ENCODE results near the gene ARPC5.

ARPC5 gene

DNA sequence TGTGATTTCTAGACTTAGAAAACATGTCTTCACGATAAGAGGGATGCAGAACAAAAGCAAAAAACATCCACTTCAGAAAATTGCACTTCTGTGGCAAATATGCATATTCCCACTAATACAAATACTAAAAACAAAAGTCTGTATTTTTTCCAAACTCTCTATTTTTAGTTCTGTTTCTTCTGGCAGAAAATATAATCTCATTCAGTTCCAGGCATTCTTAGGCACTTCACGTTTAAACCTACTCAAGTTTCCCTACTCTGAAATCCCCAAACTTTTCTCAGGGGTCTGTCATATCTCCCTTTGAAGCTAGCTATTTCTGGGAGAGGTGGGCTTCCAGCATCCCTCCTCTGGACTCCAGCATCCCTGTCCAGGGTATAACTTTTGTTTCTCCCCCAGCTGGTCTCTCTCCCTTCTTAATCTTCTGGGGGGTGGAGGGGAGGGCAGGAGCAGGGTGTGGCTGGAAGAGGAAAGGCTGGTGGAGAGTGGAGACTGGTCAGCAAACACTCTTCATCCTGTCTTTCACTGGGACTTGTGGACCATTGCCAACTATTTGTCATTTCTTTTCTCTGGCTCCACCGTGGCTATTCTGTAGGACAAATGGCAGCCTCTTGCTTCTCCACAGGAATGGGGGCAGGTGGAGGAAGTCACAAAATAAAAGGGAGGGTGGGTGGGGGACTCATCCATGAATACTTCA is 25.7 kb downstream of the ARPC5 start:
- DNase-seq (ENCODE audit: low spot score), result no peak

DNA sequence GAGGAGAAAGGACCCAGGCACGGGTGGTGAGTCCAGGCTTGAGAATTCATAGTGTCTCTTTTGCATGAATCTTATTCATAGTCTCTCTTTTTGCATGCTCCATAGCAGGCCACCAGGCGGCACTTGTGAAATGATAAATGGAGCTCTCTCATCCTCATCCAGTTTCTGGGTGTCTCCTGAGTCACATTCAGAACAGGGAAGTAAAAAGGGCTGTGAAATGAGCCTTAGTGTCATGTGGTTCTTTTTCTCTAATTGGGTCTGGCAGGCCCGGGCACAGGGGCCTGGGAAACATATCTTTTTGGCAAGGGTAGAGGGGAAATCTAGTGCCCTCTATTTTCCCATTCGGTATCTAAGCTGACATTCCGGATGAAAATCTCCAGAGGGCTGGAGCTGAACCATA is 26.3 kb downstream of the ARPC5 start:
- DNase-seq (ENCODE audit: low spot score), result peak; percentile 81

DNA sequence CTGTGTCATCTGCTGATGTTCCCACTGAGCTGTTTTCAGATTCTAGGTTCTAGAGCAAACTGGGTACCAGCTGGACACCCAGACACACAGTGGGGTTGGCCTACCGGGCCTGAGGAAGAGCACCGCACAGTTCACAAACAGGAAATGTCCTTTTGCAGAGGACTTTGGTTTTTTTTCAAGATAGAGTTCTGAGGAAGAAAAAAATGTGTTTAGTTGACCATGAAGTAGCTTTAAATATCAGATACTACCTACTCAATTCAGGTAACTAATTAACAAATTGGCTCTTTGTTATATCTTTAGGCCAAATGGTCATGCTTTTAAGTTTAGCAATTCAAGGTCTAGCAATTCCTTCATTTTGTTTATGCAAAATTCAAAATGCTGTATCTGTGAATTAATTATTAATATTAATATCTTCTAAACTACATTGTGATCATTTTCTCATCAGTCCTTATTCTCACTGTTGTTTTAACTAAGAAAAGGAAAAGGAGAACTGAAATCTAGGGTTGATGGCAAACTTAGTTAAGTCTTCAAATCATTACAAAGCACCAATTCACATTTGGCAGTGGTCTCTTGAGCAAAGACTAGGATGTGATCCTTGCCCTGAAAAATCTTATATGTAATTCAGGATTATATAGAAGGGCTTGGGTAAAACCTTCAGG is 28.1 kb downstream of the ARPC5 start:
- no peak for DNase-seq (ENCODE audit: low spot score)

DNA sequence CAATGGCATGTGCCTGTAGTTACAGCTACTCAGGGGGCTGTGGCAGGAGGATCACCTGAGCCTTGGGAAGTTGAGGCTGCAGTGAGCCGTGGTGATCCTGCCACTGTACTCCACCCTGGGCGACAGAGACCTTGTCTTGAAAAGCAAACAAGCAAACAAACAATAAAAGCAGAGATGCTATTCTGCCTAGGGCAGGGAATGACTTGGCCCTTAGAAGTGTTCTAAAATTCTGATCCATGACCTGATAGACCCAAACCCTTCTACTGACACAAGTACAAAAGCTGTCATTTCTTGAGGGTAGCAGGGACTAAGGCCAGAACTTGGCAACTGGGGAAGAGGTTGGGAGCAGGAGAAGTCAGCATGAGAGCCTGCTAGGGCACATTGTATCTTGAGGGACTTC is 29.7 kb downstream of the ARPC5 start:
- DNase-seq (ENCODE audit: low spot score), result no peak

DNA sequence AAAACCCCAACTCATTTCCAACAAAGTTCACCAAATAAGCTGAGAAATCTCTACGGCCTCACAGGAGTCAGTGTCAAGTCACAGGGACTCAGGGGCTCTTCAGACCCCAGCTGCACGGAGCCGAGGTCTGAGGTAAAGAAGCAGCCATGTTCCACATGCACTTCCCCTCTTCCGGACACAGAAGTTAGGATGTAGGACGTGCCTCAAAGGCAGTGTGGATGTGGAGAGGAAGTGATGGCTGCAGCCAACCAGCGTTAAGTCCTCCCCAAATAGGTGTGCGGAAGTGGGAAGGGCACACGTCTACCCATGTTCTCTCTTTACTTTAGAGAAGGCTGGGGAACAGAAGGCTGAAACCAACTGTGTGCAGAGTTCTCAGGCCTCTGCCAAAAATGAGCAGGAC is 30.8 kb downstream of the ARPC5 start:
- DNase-seq (ENCODE audit: low spot score), result no peak

DNA sequence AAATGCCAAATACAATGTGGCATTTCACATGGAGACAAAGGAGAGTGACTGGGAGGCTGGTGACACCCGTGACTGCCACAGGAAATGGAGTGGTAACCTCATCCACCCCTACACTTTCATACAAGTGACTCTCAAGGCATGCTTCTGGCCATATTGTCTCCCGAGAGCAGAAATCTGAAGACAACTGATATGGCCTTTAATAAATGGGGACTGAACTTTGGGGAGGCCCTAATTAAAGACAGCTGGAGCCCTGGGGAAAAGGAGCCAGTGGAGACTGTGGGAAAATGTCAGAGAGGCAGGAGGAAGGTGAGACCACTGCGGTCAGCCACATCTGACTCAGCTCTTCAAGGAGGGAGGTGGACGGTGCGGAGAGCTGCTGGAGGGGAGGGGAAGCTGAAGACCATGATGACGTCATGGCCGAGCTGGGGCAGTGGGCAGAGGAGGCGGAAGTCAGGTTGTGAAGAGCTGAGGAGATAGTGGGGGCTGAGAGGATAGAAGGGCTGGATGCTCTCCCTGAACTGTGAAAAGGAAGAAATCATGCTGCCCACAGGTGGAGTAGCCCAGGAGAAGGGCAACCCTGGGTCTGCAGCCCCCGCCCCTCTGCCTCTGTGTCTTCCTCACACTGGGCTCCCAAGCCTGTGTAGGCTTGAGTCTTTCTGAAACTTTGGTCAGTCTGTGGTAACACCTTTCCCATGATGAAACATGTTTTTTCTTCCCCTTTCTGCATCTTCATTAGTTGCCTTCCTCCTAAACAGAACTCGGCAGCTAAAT is 31.4 kb downstream of the ARPC5 start:
- no peak for DNase-seq (ENCODE audit: low spot score)

DNA sequence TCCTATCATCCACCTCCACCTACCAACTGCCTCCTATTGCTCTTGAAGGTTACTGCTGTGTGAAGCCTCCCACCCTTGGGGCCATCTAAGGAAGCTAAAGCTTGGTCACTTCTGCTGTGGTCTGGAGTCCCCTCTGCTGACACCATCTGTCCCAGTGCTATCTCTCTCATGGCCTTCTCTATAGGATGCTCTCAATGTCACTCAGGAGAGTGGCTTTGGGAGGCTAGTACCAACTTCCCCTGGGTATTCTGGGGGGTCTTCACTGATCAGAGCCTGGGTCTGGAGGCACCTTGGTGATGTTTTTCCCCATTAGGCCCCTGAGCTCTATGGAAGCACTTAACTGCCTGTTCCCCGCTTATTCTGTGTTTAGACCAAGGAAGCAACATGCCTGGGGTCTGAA is 33.1 kb downstream of the ARPC5 start:
- no peak for DNase-seq (ENCODE audit: low spot score)

DNA sequence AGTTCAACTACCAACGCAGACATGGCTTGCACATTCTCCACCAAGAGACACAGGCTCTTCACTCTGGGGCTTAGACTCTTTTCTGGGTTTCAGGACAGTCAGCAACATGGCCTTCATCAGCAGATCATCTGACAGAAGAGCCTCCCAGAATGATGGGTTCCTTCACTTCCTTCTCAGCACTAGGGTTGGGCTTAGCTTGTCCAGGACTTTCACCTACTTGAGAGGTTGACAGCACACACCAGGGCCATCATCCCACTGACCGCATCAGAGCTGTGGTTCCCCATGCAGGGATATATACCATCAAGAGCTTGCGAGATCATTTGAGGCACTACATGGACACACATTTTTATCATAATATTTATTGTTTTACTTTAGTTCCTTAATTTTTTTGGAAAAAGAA is 34.9 kb downstream of the ARPC5 start:
- DNase-seq (ENCODE audit: low spot score), result no peak

DNA sequence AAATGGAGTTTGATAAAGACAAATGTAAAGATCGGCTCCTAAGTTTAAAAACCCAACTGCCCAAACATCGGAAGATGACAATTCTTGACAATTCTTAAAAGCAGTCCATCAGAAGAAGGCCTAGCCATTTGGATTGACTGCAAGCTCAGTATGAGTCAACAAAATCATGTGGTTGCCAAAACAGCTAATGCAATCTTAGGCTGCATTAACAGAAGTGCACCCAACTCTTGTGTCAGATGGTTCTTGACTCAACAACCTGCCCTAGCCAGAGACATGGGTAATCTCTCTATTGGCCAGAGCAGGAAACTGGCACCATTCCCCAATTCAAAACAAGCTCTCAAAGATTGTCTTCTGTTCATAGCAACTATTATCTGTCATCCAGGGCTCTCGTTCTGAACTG is 35.4 kb downstream of the ARPC5 start:
- no peak for DNase-seq (ENCODE audit: low spot score)

DNA sequence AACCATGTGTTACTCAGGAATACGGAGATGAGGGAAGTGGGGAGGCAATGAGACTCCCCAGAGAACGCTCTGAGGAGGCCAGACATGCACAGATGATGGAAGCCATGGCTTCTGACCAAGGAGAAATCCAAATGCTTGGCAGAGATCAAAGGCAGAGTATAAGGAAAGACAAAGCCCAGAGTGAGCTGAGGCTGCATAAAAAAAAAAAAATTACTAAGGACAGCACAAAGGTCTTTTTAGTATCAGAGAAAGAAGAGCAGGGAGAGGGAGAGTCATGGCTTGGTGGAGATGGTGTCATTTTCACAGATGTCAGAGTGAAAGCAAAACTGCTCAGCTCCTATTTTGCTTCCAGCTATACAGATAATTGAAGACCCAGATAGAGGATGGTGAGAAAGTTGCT is 37.2 kb downstream of the ARPC5 start:
- DNase-seq (ENCODE audit: low spot score), result peak; percentile 60

DNA sequence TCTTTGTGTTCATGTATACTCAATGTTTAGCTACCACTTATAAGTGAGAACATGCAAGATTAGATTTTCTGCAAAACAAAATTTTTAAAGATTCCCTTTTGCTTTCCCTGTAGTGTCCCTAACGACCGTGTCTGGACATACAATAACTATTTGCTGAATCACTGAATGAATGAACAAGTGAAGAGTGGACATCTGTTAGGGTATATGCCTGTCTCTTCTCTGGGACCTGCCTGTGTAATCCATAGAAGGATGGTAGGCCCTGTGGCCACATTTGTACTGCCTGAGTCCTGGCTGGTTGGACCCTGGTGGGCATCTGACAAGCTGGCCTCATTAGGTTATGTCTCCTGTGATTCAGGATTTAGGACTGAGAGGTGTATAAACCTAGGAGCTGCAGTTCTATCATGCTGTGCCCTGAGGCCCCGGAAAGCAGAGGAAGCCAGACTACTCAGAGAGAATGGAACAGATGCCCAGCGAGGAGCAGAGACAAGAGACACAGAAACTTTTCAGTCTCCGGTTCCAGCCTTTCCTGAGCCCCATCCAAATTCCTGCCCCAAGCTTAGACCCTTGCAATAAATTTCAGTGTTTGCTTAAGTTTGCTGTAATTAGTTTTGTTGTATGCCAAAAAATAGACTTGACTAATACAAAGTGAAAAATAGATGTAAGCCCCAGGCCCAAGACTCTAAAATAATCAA is 37.8 kb downstream of the ARPC5 start:
- peak; percentile 52 for DNase-seq (ENCODE audit: low spot score)

DNA sequence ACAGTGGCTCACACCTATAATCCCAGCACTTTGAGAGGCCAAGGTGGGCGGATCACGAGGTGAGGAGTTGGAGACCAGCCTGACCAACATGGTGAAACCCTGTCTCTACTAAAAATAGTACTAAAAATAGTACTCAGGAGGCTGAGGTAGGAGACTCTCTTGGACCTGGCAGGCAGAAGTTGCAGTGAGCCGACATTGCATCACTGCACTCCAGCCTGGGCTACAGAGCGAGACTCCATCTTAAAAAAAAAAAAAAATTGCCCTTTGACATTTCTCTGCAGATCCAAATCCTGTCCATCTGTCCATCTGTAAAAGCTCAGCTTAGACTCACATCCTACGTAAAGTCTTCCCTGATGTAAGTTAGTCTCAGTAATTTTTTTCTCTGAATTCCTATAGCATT is 39.1 kb downstream of the ARPC5 start:
- no peak for DNase-seq (ENCODE audit: low spot score)

DNA sequence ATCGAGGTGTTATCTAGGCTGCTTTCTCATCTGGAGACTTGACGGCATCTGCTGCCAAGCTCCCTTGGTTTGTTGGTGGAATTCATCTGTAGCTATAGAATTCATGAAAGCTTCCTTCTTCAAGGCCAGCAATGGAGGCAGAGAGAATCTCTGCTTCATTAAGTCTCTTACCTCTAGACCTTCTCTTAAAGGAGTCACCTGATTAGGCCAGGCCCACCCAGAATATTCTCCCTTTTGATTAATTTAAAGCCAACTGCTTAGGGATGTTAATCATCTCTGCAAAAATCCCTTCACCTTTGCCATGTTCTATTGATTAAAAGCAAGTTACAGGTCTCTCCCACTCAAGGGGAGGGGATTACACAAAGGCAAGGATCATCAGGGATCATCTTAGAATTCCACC is 40.0 kb downstream of the ARPC5 start:
- DNase-seq (ENCODE audit: low spot score), result no peak

DNA sequence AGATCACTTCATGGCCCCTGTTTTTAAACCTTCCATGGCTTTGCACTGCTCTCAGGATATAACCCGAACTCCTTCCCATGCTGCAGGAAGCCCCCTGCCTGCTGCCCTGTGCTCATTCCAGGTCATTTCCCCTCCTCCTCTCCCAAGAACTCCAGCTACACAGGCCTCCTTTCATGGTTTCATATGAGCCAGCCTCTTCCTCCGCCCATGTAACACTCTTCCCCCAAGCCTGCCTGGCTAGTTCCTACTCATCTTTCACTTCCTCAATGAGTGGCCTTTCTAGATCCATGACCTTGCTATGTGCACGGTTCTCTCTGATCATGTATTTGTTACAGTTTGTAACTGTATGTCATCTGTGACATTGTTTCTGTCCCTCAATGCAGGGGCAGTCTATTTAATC is 42.2 kb downstream of the ARPC5 start:
- DNase-seq (ENCODE audit: low spot score), result peak; percentile 59

DNA sequence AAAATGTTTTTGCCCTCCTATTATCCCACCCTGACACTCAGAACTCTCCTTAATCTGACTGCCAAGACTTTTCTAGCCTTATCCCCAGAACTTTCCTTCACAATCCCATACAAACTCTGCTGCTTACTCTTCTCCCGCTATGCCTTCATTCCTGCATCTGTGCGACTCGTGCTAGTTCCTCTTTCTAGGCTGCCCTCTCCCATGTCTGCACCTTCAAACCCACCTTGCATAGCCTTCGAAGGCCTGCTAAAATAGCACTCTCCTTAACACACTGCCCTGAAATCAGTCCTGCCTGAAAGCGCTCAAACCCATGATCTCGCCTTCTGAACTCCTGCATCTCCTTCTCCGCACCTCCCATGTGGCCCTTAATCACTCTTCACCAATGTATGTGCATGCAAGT is 42.9 kb downstream of the ARPC5 start:
- no peak for DNase-seq (ENCODE audit: low spot score)

DNA sequence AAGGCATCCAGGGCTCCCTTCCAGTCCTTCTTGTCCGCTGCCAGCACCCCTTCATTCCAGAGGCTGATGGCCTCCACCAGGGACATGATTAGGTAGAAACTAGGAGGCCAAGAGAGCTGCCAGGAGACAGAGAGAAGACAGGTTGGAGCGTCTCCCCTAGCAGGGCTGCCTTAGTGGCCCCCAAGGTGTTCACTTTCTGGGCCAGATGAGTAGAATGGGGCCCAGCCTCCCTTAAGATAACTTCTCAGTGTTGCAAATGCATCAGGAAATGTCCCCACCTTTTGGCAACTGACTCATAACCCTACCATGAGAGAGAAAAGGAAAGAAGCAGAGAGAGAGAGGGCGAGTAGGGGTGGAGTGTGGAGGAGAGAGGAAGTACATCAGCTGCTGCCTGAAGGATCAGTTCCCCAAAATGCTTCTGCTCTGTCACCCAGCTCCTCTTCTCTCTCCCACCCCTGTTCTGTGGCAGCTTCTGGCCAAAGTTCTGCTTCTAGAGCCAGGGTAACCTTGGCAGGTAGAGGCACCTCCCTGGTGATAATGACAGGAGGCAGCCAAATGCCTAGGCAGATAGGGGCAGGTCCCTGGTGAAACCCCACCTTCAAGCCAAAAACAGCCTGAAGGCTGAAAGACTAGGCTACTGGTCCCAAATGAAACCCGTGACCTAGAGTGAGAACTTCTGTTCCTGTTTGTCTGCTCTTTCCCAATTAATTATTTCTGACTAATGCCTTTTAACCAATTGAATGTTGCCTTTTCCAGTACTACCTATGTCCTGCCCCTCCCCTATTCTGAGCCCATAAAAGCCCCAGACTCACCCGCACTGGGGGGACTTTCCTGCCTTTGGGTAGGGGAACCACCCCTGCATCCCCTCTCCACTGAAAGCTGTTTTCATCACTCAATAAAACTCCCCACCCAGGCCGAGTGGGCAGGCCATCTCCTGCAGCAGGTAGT is 45.1 kb downstream of the ARPC5 start, which contains the start of gene NCF2:
NCF2 (minus strand) TSS at position 216 of the 948 bp plus-strand sequence; CDS start at position 86, 130 bp downstream.
- DNase-seq (ENCODE audit: low spot score), result peak; percentile 66

DNA sequence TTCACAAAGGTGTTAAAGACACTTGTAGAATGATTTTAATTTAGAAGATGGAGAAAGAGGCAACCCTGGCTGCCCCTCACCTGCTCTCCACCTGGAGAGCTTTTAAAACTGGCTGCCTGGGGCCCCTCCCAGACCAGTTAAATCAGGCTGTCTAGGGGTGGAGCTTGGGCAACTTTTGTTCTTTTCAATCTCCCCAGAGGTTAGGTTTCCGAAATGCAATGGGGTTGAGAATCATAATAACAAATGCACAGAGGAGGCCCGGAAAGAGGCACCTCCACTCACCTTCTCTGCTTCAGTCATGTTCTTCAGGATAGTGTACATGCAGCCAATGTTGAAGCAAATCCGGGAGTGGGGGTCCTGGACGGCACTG is 45.7 kb downstream of the ARPC5 start:
- DNase-seq (ENCODE audit: low spot score), result no peak

DNA sequence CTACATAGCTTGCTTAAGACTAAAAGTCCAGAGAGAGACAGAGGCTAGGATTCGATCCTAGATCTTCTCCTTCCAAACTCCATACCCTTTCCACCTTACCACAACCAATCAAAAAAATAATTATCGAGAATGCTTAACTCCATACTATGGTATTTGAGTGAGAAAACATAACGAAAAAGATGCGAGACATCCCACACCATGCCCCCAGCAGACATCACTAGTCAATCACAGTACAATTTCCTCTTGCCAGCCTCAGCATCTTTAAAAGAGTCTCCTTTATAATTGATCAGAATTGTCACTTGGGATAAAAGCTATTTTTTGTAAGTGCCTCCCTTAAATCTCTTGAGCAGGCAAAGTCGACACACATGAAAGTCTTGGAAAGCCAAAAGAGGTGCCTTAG is 46.2 kb downstream of the ARPC5 start:
- DNase-seq (ENCODE audit: low spot score), result no peak

DNA sequence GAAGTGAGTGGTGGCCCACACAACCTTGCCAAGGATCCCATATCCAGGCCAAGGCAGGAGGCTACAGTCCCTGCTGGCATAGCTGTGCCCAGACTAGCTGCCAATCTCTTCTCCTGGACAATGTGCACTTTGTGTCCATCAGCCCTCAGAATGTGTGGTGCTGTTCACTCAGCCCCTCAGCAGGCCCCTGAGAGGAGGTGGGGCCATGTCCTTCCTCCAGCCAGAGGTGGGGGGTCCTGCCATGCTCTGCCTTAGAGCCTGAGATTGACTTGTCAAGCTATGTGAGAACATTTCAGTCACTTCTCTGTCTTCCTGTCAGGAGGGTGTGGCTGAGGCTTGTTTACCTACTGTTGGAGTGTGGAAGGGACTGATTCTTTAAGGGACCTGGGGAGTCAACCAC is 46.8 kb downstream of the ARPC5 start:
- DNase-seq (ENCODE audit: low spot score), result peak; percentile 77

DNA sequence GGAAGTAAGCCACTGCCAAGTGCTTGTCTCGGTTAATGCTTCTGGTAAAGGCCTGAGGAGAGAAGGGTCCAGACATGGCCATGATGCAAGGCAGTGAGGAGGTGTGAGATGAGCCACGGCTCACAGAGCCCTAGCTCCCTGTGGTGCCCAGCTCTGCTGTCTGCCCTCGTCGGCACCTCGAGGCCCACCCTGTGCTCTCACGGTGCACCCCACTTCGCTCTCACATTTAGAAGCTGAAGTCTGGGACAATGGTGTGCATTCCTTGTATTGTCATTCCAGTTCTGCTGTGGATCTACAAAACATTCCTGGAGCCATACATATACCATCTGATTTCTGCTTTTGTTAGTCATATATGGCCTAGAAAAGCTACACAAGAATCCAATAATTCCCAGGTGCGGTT is 48.7 kb downstream of the ARPC5 start:
- no peak for DNase-seq (ENCODE audit: low spot score)

DNA sequence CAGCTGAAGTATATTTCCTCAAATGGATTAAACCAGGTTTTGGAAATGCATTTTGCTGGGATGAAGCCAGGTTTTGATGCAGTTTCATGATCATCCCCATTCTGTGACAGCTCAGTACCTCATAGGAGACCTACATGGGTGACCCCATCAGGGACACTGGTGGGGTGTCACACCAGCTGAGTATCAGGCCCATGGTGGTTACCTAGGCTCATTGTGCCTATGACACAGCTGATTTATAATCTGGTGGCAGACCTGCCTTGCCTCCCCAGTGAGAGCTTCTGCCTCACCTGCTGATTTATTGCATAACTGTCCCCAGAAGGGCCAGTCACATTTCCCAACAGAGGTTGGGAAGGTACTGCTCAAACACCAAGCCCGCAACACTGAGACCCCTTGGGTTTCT is 49.1 kb downstream of the ARPC5 start:
- no peak for DNase-seq (ENCODE audit: low spot score)
